Effector memory CD4-positive, alpha-beta T cell (primary cell): Measurements from ENCODE around the gene CLCN7.

ENCODE experiments used
- DNase-seq, 3 donors: peaks; one replicate each; pipeline ENCODE4 v3.0.0-alpha.2; 2020
- H3K27ac ChIP-seq: 2 replicates; pipeline ENCODE4 v1.7.0; 2013; ENCODE audit warnings: mild to moderate bottlenecking, low read length, moderate library complexity; ENCODE audit not compliant: insufficient read depth, poor library complexity, severe bottlenecking
- H3K27me3 ChIP-seq: replicated peaks from 2 replicates; pipeline ENCODE4 v1.7.0; 2013; ENCODE audit warnings: mild to moderate bottlenecking, low read length; ENCODE audit not compliant: insufficient read depth, control insufficient read depth, poor library complexity, severe bottlenecking
- H3K36me3 ChIP-seq: 2 replicates; pipeline ENCODE4 v1.7.0; 2013; ENCODE audit warnings: mild to moderate bottlenecking, low read length, moderate library complexity; ENCODE audit not compliant: control insufficient read depth, insufficient read depth
- H3K4me1 ChIP-seq: 2 replicates; pipeline ENCODE4 v1.7.0; 2013; ENCODE audit warnings: low read length, mild to moderate bottlenecking; ENCODE audit not compliant: control insufficient read depth, insufficient read depth, poor library complexity, severe bottlenecking
- H3K4me3 ChIP-seq: 2 replicates; pipeline ENCODE4 v1.7.0; 2013; ENCODE audit warnings: low read length, low read depth, mild to moderate bottlenecking; ENCODE audit not compliant: insufficient read depth, poor library complexity, severe bottlenecking
- H3K9me3 ChIP-seq: 2 replicates; pipeline ENCODE4 v1.7.0; 2013; ENCODE audit warnings: mild to moderate bottlenecking, low read length, moderate library complexity; ENCODE audit not compliant: control insufficient read depth

Gene CLCN7

DNA sequence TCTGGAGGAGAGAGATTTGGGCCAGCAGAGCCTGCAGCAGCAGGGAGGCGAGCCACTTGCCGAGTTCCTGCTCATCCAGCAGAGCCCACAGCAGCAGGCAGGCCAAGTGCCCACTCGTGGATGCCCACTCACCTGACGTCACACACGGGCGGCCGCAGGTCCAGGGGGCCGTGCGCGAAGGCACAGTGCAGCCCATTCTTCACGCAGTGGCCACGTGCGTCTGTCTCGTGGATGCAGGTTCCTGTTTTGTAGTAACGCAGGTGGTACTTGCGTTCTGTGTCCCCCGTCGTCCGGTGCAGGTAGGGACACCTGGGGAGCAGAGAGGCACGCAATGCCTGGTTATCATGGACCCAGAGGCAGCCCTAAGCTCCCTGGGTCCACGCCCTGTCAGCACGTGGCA is 71.8 kb downstream of the CLCN7 start:
- Histone ChIP-seq H3K27ac (no peak overlapping the region), H3K27me3 (no peaks in the 10 kb centered on the region), H3K4me1 (peaks cover 4% of the 10 kb centered on the region), H3K9me3 (no peaks in the 10 kb centered on the region), H3K4me3 (no peak overlapping the region), H3K36me3 (peaks cover 46% of the 10 kb centered on the region)
- DNase-seq: no peak

DNA sequence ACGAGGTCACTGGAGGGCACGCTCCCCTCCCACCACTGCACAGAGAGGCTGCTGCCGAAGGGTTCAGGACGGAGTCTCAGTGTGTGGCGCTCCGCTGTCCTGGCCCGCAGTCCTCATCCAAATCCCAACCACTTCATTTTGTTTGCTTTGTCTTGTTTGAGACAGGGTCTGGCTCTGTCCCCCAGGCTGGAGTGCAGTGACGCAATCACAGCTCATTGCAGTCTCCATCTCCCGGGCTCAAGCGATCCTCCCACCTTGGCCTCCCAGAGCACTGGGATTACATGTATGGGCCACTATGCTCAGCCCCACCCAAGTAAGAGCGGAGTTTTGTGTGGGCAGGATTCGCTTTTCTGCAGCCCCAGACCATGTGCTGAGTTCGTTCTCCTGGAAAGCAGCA is 73.1 kb downstream of the CLCN7 start:
- no peak overlapping the region for H3K4me3 ChIP-seq
- H3K9me3 ChIP-seq: no peaks in the 10 kb centered on the region
- no peaks in the 10 kb centered on the region for H3K4me1 ChIP-seq
- H3K36me3 ChIP-seq: peaks cover 48% of the 10 kb centered on the region
- H3K27me3 ChIP-seq: no peaks in the 10 kb centered on the region
- H3K27ac ChIP-seq: no peak overlapping the region
- DNase-seq: no peak

DNA sequence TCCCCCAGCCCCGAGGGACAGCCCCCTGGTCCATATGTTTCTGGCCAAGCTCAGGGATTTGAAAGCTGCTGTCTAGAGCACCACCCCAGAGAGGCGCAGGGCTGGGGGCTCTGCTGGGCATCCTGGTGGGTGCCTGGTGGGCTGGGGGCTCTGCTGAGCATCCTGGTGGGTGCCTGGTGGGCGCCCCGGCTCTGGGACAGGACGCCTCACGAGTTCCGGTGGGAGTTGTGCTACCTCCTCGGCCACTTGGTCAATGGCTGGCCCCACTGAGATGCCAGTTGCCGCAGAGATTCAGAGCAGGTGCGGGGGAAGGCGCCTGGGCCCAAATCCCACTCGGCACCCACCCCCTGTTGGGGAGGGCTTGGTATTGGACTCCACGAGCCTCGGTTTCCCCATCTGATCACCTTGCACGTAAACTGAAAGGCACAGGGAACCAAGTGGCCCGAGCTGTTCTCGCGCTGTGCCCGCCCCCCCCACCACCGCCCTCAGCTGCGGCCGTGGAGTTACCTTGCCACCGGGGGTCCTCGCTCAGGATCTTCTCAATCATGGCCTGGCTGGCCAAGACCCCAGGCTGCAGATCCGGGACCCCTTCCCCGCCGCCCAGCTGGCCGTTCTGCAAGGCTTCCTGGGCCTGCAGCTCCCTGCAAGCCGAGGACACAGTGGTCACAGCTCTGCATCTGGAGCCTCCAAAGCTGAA is 73.6 kb downstream of the CLCN7 start:
- Histone ChIP-seq H3K4me3 (no peak overlapping the region), H3K27me3 (no peaks in the 10 kb centered on the region), H3K9me3 (no peaks in the 10 kb centered on the region), H3K27ac (no peak overlapping the region), H3K4me1 (no peaks in the 10 kb centered on the region), H3K36me3 (peaks cover 49% of the 10 kb centered on the region)
- DNase-seq: no peak

DNA sequence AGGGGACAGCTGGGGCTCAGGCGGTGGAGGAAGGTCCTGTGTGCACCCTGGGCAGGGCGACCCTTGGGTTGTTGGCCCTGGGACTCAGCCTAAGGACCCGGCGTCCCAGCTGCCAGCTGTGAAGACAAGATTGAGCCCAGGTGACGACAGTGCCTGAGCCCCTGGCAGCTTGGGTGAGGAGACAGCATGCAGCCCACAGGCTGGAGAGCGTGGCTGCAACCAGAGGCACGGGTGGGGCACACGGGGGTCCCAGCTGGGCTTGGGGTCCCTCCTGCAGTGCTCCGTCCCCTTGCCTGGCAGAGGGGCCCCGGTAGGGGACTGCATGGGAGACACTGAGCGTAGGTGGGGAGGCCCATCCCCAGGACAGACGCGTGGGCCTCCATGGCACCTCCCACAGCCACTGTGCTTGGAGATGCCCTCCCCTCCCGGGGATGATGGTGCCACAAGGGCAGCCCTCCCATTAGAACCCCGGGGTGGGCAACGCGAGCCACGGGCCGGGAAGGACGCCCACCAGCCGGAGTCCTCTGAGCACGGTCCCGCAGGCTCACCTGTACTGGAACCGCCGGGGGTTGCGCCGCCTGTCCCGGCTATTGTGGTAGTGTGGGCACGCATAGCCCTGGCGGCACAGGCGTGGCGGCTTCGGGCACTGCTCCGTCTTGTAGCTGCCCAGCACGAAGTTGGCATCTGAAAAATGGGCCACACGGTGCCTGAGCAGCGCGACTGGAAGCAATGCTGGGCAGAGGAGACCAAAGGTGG is 75.8 kb downstream of the CLCN7 start:
- Histone ChIP-seq H3K27ac (no peak overlapping the region), H3K36me3 (peaks cover 53% of the 10 kb centered on the region), H3K27me3 (no peaks in the 10 kb centered on the region), H3K9me3 (no peaks in the 10 kb centered on the region), H3K4me1 (no peaks in the 10 kb centered on the region), H3K4me3 (no peak overlapping the region)
- DNase-seq: no peak

DNA sequence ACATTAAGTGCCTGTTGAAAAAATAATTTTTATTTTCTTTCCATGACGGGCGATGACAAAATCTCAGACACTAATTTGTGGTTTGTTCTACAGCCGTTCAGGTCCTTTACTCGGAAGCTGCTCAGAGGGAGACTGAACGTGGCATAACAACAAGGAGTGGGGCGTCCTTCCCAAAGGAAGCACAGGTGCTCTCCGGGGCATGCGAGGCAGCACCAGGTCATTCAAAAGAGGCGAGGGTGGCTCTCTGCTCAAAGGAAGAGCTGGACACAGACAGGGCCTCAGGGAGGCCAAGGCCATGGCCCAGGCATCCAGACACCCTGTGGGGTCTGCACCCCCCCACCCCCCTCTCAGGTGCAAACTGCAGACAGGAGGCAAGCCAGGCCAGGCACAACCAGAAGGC is 76.5 kb downstream of the CLCN7 start:
- no peak overlapping the region for H3K27ac ChIP-seq
- no peaks in the 10 kb centered on the region for H3K9me3 ChIP-seq
- peaks cover 56% of the 10 kb centered on the region for H3K36me3 ChIP-seq
- no peak for DNase-seq
- no peak overlapping the region for H3K4me3 ChIP-seq
- H3K4me1 ChIP-seq: no peaks in the 10 kb centered on the region
- H3K27me3 ChIP-seq: no peaks in the 10 kb centered on the region

GRCh38 chr16:1397779-1398178 is 77.0 kb downstream of the CLCN7 start:
- Histone ChIP-seq H3K4me1 (no peaks in the 10 kb centered on the region), H3K9me3 (no peaks in the 10 kb centered on the region), H3K27ac (no peak overlapping the region), H3K4me3 (no peak overlapping the region), H3K36me3 (peaks cover 60% of the 10 kb centered on the region), H3K27me3 (no peaks in the 10 kb centered on the region)
- DNase-seq: no peak

GRCh38 chr16:1395444-1396031 is 79.3 kb downstream of the CLCN7 start:
- Histone ChIP-seq H3K27ac (no peak overlapping the region), H3K4me3 (no peak overlapping the region), H3K9me3 (no peaks in the 10 kb centered on the region), H3K27me3 (no peaks in the 10 kb centered on the region), H3K4me1 (no peaks in the 10 kb centered on the region), H3K36me3 (peaks cover 57% of the 10 kb centered on the region)
- no peak for DNase-seq
